Bronchial epithelial cell (primary cell): ENCODE results near the gene WFDC9. TPM values are rescaled to one million over a fixed set of nuclear protein-coding genes. Genes with fewer than 3 reads are reported as not detected.

Experiments used
- DNase-seq: peaks from one replicate; pipeline ENCODE4 v3.0.0-alpha.2; 2010; ENCODE audit warnings: low read depth
- FAIRE-seq: peaks from 2 replicates; lab custom pipeline; 2011; peaks lifted over from hg19 to GRCh38; lab: Jason Lieb, UNC
- H3K27me3 ChIP-seq: 2 replicates; pipeline ENCODE4 v1.5.1; 2011; ENCODE audit warnings: low read length; ENCODE audit not compliant: control insufficient read depth, insufficient read depth
- H3K36me3 ChIP-seq: 2 replicates; pipeline ENCODE4 v1.5.1; 2011; ENCODE audit warnings: low read length; ENCODE audit not compliant: control insufficient read depth, insufficient read depth
- H3K4me3 ChIP-seq: 2 replicates; pipeline ENCODE4 v1.5.1; 2011; ENCODE audit warnings: mild to moderate bottlenecking, low read depth, low read length, control low read depth
- CTCF ChIP-seq: IDR thresholded peaks from 2 replicates; pipeline ENCODE4 v1.5.1; 2011; ENCODE audit warnings: mild to moderate bottlenecking, moderate library complexity, low read length, control low read depth, inconsistent platforms; ENCODE audit not compliant: insufficient read depth, severe bottlenecking
- total RNA-seq: library from RNA; depleted of rRNA; stranded (reverse); fragments of >200 nt; gene quantifications from 2 replicates; pipeline ENCODE4 v1.2.1, GENCODE V29; 2014

WFDC9 gene
- total RNA-seq, 1 donor from 2014 or later = not detected

- TF ChIP-seq CTCF = no peak
- Histone ChIP-seq H3K4me3 (no peak overlapping the region), H3K27me3 (peaks cover 2% of the 10 kb centered on the region), H3K36me3 (no peaks in the 10 kb centered on the region)
- FAIRE-seq (no peak), DNase-seq (no peak)
Measured at GRCh38 chr20:45564760-45565276, 66.3 kb downstream of the WFDC9 start.

Other genes with a start within 250 kb of the WFDC9 start
- gene DBNDD2, start 223.0 kb downstream of the WFDC9 start, total RNA-seq = 12.9 and 18.2 TPM in 2 replicates
- gene PIGT, start 215.1 kb downstream of the WFDC9 start, total RNA-seq = 14.7 and 20.1 TPM in 2 replicates
- not detected in 2 replicates for gene WFDC2, start 161.5 kb downstream of the WFDC9 start, total RNA-seq
- gene SPINT3, start 115.7 kb downstream of the WFDC9 start, total RNA-seq = not detected in 2 replicates
- gene WFDC6, start 91.8 kb downstream of the WFDC9 start, total RNA-seq = not detected in 2 replicates
- gene EPPIN, start 83.9 kb downstream of the WFDC9 start, total RNA-seq = not detected in 2 replicates
- gene WFDC8, start 52.0 kb downstream of the WFDC9 start, total RNA-seq = not detected in 2 replicates
- gene WFDC10A, start 1.5 kb downstream of the WFDC9 start, total RNA-seq = not detected in 2 replicates
- gene WFDC11, start 39.0 kb upstream of the WFDC9 start, total RNA-seq = not detected in 2 replicates
- not detected in 2 replicates for gene WFDC13, start 70.8 kb upstream of the WFDC9 start, total RNA-seq
- gene WFDC10B, start 73.7 kb upstream of the WFDC9 start, total RNA-seq = not detected in 2 replicates
- not detected in 2 replicates for gene SPINT4, start 91.1 kb upstream of the WFDC9 start, total RNA-seq
- gene WFDC3, start 160.6 kb upstream of the WFDC9 start, total RNA-seq = not detected in 2 replicates
- 13.4 and 14.1 TPM in 2 replicates for gene DNTTIP1, start 160.7 kb upstream of the WFDC9 start, total RNA-seq
- 0.26 and 1.8 TPM in 2 replicates for gene UBE2C, start 181.4 kb upstream of the WFDC9 start, total RNA-seq
- 0.38 TPM in 1 of 2 replicates, not detected in the other for gene TNNC2, start 196.0 kb upstream of the WFDC9 start, total RNA-seq
- 6.8 and 15.5 TPM in 2 replicates for gene SNX21, start 202.5 kb upstream of the WFDC9 start, total RNA-seq
- gene ACOT8, start 226.1 kb upstream of the WFDC9 start, total RNA-seq = 31.1 and 37.9 TPM in 2 replicates
- 2.9 and 3.7 TPM in 2 replicates for gene ZSWIM3, start 226.3 kb upstream of the WFDC9 start, total RNA-seq
- gene ZSWIM1, start 249.9 kb upstream of the WFDC9 start, total RNA-seq = 1.3 and 2.8 TPM in 2 replicates